Lower leg skin (tissue), 3 donors: ENCODE results near the gene ANO10.

Source experiments
- CTCF ChIP-seq, 3 donors: fragments of 450-650 bp; IDR thresholded peaks; one replicate each; pipeline ENCODE4 v1.5.1; 2016; ENCODE audit warnings: antibody characterized with exemption in 3 of 3, mild to moderate bottlenecking in 3 of 3, moderate library complexity in 2 of 3
- POLR2A ChIP-seq, 2 donors: fragments of 450-650 bp; IDR thresholded peaks; one replicate each; pipeline ENCODE4 v1.6.1; 2016 to 2017; ENCODE audit warnings: antibody characterized with exemption in 2 of 2, mild to moderate bottlenecking in 1 of 2, moderate library complexity in 1 of 2

- TF ChIP-seq CTCF (IDR thresholded peaks at IDR 0.05) (no peak), POLR2A (IDR thresholded peaks at IDR 0.05) (no peak)
These were observed 230.2 kb downstream of the ANO10 start for GRCh38 chr3:43391621-43392020.
